Muscle layer of colon (tissue), 2 donors: Measurements from ENCODE around the gene TECPR1.

Experiments used
- H3K27ac ChIP-seq: one replicate; pipeline ENCODE4 v1.7.0; 2013; ENCODE audit warnings: low read depth, mild to moderate bottlenecking, low read length, moderate library complexity
- H3K27me3 ChIP-seq, 2 donors: one replicate each; pipeline ENCODE4 v1.7.0; 2013; ENCODE audit warnings: low read length in 2 of 2, mild to moderate bottlenecking in 2 of 2; ENCODE audit not compliant: insufficient read depth in 2 of 2, control insufficient read depth in 1 of 2
- H3K36me3 ChIP-seq: one replicate; pipeline ENCODE4 v1.7.0; 2013; ENCODE audit warnings: mild to moderate bottlenecking, low read length; ENCODE audit not compliant: insufficient read depth
- H3K4me1 ChIP-seq: one replicate; pipeline ENCODE4 v1.7.0; 2013; ENCODE audit warnings: mild to moderate bottlenecking, low read length; ENCODE audit not compliant: insufficient read depth
- H3K4me3 ChIP-seq, 2 donors: one replicate each; pipeline ENCODE4 v1.7.0; 2013; ENCODE audit warnings: low read length in 2 of 2, low read depth in 1 of 2, mild to moderate bottlenecking in 1 of 2, moderate library complexity in 1 of 2
- H3K9ac ChIP-seq: one replicate; pipeline ENCODE4 v1.7.0; 2013; ENCODE audit warnings: low read length
- H3K9me3 ChIP-seq: one replicate; pipeline ENCODE4 v1.7.0; 2013; ENCODE audit warnings: mild to moderate bottlenecking, low read length
- donor health status: abdominal sarcoma.
- donor health status: Adenocarcinoma of cecum.

TECPR1 gene

DNA sequence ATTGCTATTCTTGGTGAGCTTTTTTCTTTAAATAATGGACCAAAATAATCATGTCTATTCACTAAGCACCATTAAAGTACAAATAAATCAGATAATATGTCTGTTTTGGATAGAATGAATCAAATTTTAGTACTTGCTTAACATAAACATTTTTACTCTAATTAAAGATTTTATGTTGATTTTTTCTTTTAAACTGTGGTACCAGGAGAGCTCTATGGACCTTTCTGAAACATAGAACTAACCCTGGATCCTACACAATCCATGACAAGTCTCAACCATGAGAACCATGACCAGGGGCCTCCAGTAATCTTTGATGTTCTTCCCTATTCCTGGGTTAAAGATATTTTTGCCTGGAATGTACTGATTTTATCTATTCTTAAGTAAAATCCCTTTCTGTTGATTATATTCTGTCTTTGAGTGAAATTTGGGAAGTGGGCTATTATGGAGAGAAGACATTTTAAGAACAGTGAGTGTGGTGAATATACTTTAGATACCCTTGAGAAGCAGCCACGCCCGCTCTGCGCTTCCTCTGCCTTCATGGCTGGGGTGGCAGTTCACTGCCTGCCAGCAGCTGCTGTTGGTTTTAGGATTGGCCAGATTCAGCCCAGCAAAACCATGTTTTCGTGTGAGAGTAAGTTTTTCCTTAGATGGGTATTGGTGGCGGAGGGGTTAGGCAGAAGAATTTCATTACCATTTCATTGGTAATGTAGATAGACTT is 83.0 kb downstream of the TECPR1 start:
- H3K27me3 ChIP-seq: no peaks in the 10 kb centered on the region
- peaks cover 9% of the 10 kb centered on the region for H3K36me3 ChIP-seq
- H3K27ac ChIP-seq: no peak overlapping the region
- no peak overlapping the region for H3K4me3 ChIP-seq
- H3K4me1 ChIP-seq: peaks cover 2% of the 10 kb centered on the region
- no peak overlapping the region for H3K9ac ChIP-seq
- no peaks in the 10 kb centered on the region for H3K9me3 ChIP-seq

DNA sequence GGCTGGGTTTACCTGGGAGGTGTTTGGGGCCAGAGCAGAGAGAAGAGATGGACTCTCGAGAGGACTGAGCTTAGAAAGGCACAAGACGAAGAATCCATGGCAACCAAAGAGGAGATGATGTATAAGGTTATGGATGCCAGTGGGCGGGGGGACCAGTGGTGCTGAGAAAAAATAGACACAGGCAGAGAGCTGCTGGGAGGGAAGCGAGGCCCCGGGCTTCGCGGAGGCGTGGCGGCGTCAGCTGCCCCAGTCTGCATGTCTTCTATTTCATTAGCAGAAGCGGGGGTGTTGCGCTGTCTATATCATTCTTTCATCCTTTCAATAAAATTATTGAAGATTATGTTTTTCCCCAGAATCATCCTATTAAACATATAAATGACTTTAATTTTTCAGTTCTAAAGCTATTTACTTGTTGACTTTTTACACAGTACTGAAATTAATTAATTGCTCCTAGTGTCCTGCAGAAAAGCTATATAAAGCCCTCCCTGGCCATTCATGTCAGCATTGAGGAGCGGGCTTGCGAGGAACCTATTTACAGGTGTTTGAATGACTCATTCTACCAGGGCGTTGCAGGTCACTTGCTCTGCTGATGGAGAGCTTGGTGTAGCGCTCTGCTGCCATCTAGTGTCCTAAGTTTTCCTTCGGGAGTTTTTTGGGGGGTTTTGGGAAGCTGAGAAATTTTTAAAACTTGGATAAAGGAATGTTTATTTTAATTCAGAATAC is 83.7 kb downstream of the TECPR1 start:
- H3K4me1 ChIP-seq: peaks cover 9% of the 10 kb centered on the region
- no peaks in the 10 kb centered on the region for H3K9me3 ChIP-seq
- H3K9ac ChIP-seq: no peak overlapping the region
- no peak overlapping the region for H3K27ac ChIP-seq
- peaks cover 9% of the 10 kb centered on the region for H3K36me3 ChIP-seq
- H3K27me3 ChIP-seq: no peaks in the 10 kb centered on the region
- H3K4me3 ChIP-seq: no peak overlapping the region

- peaks cover 9% of the 10 kb centered on the region for H3K4me1 ChIP-seq
- no peak overlapping the region for H3K4me3 ChIP-seq
- H3K27me3 ChIP-seq: no peaks in the 10 kb centered on the region
- peaks cover 9% of the 10 kb centered on the region for H3K36me3 ChIP-seq
- H3K9me3 ChIP-seq: no peaks in the 10 kb centered on the region
- H3K27ac ChIP-seq: no peak overlapping the region
- H3K9ac ChIP-seq: no peak overlapping the region
Measured at GRCh38 chr7:98167653-98168052, 84.4 kb downstream of the TECPR1 start.

- H3K9ac ChIP-seq: no peak overlapping the region
- no peak overlapping the region for H3K27ac ChIP-seq
- H3K9me3 ChIP-seq: no peaks in the 10 kb centered on the region
Measured at GRCh38 chr7:98166668-98166970, 85.4 kb downstream of the TECPR1 start.

DNA sequence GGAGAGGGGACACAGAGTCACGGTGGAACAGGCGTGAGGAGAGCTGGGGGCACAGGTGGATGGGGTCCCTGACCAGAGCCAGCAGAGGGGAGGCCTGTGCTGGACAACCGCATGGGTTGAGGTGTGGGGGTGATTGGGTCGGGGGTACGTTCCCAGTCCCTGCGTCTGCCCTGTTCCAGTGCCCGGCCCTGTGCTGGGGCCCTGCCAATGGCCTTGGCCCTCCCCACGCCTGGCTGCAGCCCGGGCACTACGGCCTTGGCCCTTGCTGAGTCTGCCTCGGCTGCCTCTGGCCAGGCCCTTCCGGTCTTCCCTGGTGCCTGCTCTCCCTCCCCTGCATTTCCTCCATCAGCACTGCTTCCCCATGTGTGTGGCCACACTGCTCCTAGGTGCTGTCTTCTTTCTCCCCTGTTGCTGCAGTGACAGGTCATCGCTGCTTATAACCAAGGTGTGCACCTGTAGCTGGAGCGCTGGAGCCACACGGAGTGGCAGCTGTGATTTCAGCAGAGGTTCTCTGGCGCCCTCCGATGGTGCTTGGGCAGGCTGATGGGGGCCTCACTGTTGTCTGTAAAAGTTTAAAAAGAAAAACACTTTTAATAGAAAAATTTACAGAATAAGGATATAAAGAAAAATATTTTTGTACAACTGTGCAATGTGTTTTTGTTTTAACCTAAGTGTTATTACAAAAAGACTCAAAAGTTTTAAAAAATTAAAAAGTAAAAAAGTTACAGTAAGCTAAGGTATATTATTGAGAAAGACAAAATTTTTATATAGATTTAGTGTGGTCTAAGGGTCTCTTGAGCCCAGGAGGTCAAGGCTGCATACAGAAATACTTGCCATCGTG is 86.0 kb downstream of the TECPR1 start:
- Histone ChIP-seq H3K9me3 (no peaks in the 10 kb centered on the region), H3K4me1 (peaks cover 9% of the 10 kb centered on the region), H3K9ac (no peak overlapping the region), H3K36me3 (no peaks in the 10 kb centered on the region), H3K4me3 (no peak overlapping the region), H3K27ac (no peak overlapping the region), H3K27me3 (no peaks in the 10 kb centered on the region)

More at GRCh38 chr7:98166668-98166970, 85.4 kb downstream of the TECPR1 start:
- no peaks in the 10 kb centered on the region for H3K27me3 ChIP-seq
- peaks cover 9% of the 10 kb centered on the region for H3K4me1 ChIP-seq
- H3K36me3 ChIP-seq: peaks cover under 1% of the 10 kb centered on the region
- H3K4me3 ChIP-seq: no peak overlapping the region
